Measurements from ENCODE around the gene AGBL1.
"Not testable (repeated sequence)": the region's sequence is repeated elsewhere in the genome, so short reads cannot be mapped to it uniquely, and the experiment has no call there.

AGBL1 gene

DNA sequence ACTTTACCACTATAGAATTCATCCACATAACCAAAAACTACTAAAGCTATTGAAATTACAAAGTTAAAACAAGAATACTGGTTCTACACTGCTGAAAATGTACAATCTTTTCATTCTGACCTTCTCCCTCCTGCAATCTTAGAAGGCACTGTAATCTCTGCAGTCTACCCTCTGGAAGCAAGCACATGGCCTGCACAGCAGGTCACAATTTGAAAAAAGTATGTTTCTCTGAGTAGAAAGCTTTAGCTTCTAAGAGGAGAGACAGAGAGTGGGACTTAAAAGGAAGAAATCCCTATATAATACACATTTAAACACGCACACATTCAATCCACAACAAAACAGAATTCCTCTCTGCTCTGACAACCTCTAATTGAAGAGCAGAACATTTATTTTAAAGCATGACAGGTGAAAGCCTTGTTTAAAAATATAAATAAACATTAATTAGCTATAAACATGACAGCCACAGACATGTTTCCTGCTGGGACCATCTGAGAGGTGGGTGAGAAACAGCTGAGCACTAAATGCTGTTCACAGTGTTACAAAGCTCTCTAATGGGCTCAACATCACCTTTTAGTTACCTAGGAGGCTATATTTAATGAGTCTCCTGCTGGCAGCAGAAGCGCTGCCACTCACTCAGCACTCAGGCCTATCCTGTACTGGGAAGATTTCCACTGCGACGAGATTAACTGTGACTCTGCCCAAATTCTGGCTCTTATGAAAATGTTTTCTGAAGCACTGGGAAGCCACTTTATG is 447.4 kb downstream of the AGBL1 start:
- TF ChIP-seq, protein P1, sequence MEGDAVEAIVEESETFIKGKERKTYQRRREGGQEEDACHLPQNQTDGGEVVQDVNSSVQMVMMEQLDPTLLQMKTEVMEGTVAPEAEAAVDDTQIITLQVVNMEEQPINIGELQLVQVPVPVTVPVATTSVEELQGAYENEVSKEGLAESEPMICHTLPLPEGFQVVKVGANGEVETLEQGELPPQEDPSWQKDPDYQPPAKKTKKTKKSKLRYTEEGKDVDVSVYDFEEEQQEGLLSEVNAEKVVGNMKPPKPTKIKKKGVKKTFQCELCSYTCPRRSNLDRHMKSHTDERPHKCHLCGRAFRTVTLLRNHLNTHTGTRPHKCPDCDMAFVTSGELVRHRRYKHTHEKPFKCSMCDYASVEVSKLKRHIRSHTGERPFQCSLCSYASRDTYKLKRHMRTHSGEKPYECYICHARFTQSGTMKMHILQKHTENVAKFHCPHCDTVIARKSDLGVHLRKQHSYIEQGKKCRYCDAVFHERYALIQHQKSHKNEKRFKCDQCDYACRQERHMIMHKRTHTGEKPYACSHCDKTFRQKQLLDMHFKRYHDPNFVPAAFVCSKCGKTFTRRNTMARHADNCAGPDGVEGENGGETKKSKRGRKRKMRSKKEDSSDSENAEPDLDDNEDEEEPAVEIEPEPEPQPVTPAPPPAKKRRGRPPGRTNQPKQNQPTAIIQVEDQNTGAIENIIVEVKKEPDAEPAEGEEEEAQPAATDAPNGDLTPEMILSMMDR (IDR thresholded peaks at IDR 0.05; ENCODE audit: unreplicated experiment in 3 of 3), result no peak
- Mint-ChIP-seq H3K9me3 (no peaks in the 10 kb centered on the region), H3K4me3 (no peak overlapping the region), H3K27me3 (ENCODE audit: low read depth) (no peaks in the 10 kb centered on the region), H3K36me3 (ENCODE audit: low read depth) (no peaks in the 10 kb centered on the region), H3K27ac (no peak overlapping the region), H3K4me1 (no peaks in the 10 kb centered on the region)

DNA sequence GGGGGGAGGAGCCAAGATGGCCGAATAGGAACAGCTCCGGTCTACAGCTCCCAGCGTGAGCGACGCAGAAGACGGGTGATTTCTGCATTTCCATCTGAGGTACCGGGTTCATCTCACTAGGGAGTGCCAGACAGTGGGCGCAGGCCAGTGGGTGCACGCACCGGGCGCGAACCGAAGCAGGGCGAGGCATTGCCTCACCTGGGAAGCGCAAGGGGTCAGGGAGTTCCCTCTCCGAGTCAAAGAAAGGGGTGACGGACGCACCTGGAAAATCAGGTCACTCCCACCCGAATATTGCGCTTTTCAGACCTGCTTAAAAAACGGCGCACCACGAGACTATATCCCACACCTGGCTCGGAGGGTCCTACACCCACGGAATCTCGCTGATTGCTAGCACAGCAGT is 448.4 kb downstream of the AGBL1 start:
- not testable (repeated sequence) for H3K36me3 Mint-ChIP-seq (ENCODE audit: low read depth); H3K9me3 Mint-ChIP-seq; H3K4me1 Mint-ChIP-seq; H3K27ac Mint-ChIP-seq; H3K4me3 Mint-ChIP-seq; H3K27me3 Mint-ChIP-seq (ENCODE audit: low read depth)

DNA sequence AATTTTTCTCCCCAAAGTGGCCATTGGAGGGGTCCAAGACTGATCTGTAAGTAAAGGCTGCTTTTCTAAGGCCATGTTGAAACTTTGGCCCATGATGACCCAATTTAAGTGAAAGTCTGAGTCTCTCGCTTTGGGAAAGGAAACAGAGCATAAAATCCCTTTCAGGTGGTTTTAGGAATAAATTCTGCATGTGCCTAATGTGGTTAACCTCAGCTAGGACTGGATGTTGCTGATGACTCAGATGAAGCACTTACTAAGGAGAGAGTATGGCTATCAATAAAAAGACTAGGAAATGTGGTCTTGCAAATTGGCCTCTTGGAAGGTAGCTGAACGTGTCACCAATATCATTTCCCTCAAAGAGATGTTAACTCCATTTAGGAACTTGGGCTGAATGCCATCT is 458.5 kb downstream of the AGBL1 start:
- Mint-ChIP-seq H3K4me3 (no peak overlapping the region), H3K4me1 (no peaks in the 10 kb centered on the region), H3K36me3 (ENCODE audit: low read depth) (no peaks in the 10 kb centered on the region), H3K27me3 (ENCODE audit: low read depth) (peaks cover 4% of the 10 kb centered on the region), H3K9me3 (no peaks in the 10 kb centered on the region), H3K27ac (no peak overlapping the region)
- TF ChIP-seq, protein P1 (IDR thresholded peaks at IDR 0.05; ENCODE audit: unreplicated experiment in 3 of 3), result no peak

DNA sequence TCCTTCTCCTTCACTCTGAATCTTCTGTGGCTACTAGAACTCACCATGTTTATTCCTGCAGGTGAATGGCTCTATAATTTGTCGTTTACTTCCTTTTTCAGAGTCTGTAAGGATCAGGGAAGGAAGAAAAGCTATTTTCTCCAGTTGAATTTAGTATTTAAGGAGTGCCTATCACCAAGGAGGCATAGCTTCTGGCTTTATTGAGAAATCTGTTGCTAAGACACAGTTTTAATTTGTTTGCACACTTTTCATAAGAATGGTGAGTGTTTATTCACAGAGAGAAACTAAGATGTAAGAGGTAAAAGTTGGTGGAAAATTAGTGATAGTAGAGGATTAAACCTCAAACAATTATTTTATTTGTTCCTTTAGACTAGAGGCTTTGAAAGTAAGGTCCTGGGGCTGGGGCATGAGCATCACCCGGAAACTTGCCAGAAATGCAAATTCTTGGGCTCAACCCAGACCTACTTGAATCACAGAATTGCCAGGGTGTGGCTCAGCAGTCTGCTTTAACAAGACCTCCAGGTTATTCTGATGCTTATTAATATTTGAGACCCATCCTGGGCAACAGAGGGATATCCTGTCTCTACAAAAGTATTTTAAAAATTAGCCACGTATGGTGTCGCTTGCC is 461.3 kb downstream of the AGBL1 start:
- Mint-ChIP-seq H3K27ac (no peak overlapping the region), H3K27me3 (ENCODE audit: low read depth) (peaks cover 4% of the 10 kb centered on the region), H3K36me3 (ENCODE audit: low read depth) (no peaks in the 10 kb centered on the region), H3K9me3 (peaks cover 5% of the 10 kb centered on the region), H3K4me1 (no peaks in the 10 kb centered on the region), H3K4me3 (no peak overlapping the region)
- TF ChIP-seq, protein P1 (IDR thresholded peaks at IDR 0.05; ENCODE audit: unreplicated experiment in 3 of 3), result no peak

DNA sequence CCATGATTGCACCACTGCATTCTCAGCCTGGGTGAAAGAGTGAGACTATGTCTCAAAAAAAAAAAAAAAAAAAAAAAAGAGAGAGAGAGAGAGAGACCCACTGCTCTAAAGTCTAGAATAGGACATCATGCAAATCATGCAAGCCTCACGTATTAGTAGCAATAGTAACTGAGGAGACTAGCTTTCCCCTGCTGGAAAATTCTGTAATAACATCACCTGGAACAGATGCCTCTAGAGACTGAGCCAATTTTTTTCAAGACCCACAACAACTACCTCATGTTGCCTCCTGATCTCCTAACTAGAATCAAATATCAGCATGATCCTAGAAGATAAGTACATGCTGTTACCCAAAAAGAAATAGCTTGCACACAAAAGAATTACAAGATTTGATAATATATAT is 461.9 kb downstream of the AGBL1 start:
- H3K36me3 Mint-ChIP-seq (ENCODE audit: low read depth), result no peaks in the 10 kb centered on the region
- no peak overlapping the region for H3K4me3 Mint-ChIP-seq
- peaks cover 4% of the 10 kb centered on the region for H3K27me3 Mint-ChIP-seq (ENCODE audit: low read depth)
- TF ChIP-seq, protein P1 (IDR thresholded peaks at IDR 0.05; ENCODE audit: unreplicated experiment in 3 of 3), result no peak
- no peaks in the 10 kb centered on the region for H3K4me1 Mint-ChIP-seq
- H3K9me3 Mint-ChIP-seq, result peaks cover 5% of the 10 kb centered on the region
- no peak overlapping the region for H3K27ac Mint-ChIP-seq

DNA sequence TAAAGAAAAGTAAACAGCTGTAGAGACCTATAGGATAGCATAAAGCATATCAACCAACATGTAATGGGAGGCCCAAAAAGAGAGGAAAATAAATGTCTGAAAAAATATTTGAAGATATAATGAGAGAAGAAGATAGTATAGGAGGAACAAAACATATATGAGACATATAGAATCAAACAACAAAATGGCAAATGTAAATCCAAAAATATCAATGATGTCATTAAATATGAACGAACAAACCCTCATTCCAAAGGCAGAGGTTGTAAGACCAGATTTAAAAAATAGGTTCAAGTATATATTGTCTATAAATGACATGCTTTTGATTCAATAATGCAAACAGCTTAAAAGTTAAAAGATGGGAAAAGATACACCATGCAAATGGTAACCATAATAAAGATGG is 470.4 kb downstream of the AGBL1 start:
- no peak overlapping the region for H3K27ac Mint-ChIP-seq
- H3K27me3 Mint-ChIP-seq (ENCODE audit: low read depth), result peaks cover 4% of the 10 kb centered on the region
- TF ChIP-seq, protein P1 (IDR thresholded peaks at IDR 0.05; ENCODE audit: unreplicated experiment in 3 of 3), result no peak
- peaks cover 14% of the 10 kb centered on the region for H3K4me1 Mint-ChIP-seq
- peaks cover 14% of the 10 kb centered on the region for H3K9me3 Mint-ChIP-seq
- no peak overlapping the region for H3K4me3 Mint-ChIP-seq
- no peaks in the 10 kb centered on the region for H3K36me3 Mint-ChIP-seq (ENCODE audit: low read depth)

All from nephron (organoid).